ENCODE results near the gene ZBTB20.

Gene ZBTB20

DNA sequence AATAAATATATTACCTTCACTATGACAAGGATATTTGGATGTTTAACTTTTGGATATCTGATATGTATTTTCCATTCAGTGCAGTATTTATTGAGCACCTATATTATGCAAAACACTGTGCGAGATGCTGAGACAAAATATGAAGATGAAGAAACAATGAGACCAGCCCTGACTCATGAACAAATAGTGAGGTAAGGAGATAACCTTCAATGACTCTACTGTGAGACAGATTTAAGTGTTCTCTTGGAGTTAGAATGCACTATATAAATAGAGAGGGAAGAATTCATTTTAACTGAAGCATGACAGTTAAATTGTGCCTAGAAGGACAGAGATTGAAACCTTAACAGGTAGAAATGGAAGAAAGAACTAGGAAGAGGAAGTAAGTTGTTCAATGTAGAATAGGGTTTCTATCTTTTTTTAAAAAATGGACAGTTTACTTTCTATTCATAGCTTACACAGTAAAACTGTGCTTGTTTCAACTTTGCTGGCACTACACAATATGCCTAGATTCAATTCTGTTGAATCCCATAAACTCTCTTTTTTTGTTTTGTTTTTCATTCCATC, 124.2 kb downstream of the ZBTB20 start:
- Histone ChIP-seq H4K20me1 (ENCODE audit: insufficient read depth, low read length) (no peaks in the 10 kb centered on the region), H3F3A (ENCODE audit: insufficient read depth, low read length) (no peaks in the 10 kb centered on the region), H3K4me3 (ENCODE audit: low read length) (no peak overlapping the region), H3K27me3 (replicated peaks; ENCODE audit: insufficient read depth, low read length) (no peaks in the 10 kb centered on the region), H3K36me3 (replicated peaks; ENCODE audit: insufficient read depth, low read length) (no peaks in the 10 kb centered on the region), H3K4me2 (ENCODE audit: low read depth, low read length) (no peak overlapping the region), H3K27ac (ENCODE audit: low read length) (no peak overlapping the region), H3K79me2 (ENCODE audit: low read length) (no peaks in the 10 kb centered on the region), H3K9me3 (replicated peaks; ENCODE audit: insufficient read depth, low read length) (no peaks in the 10 kb centered on the region), H3K9me2 (replicated peaks; ENCODE audit: insufficient read depth, low read length) (no peaks in the 10 kb centered on the region), H3K9ac (ENCODE audit: low read length) (no peak overlapping the region), H2AFZ (ENCODE audit: low read length) (no peak overlapping the region), H3K4me1 (ENCODE audit: low read length) (no peaks in the 10 kb centered on the region)
- TF ChIP-seq EZH2phosphoT487 (IDR thresholded peaks at IDR 0.05; ENCODE audit: low read length) (no peak), EZH2 (optimal IDR thresholded peaks at IDR 0.05; ENCODE audit: low read depth, low read length) (no peak)
- TF ChIP-seq, protein P1, sequence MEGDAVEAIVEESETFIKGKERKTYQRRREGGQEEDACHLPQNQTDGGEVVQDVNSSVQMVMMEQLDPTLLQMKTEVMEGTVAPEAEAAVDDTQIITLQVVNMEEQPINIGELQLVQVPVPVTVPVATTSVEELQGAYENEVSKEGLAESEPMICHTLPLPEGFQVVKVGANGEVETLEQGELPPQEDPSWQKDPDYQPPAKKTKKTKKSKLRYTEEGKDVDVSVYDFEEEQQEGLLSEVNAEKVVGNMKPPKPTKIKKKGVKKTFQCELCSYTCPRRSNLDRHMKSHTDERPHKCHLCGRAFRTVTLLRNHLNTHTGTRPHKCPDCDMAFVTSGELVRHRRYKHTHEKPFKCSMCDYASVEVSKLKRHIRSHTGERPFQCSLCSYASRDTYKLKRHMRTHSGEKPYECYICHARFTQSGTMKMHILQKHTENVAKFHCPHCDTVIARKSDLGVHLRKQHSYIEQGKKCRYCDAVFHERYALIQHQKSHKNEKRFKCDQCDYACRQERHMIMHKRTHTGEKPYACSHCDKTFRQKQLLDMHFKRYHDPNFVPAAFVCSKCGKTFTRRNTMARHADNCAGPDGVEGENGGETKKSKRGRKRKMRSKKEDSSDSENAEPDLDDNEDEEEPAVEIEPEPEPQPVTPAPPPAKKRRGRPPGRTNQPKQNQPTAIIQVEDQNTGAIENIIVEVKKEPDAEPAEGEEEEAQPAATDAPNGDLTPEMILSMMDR (IDR thresholded peaks at IDR 0.05; ENCODE audit: low read length), result no peak
- no peak for DNase-seq

DNA sequence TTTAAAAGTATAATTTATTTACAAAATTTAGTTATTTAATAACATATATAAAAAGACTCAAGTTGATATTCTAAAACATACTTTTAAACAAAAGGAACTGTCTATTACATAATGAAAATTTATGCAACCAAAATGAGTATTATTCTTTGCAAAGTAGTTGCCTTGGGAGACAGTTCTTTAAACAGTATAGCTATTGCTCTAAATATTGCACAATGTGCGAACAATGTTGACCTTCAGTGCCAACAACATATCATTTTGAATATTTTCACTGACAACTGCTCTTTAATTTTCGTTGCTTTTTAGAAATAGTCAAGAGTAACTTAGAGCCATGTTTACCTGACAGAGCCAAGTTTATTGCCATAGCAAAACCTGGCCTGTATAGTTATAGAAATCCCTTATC, 124.9 kb downstream of the ZBTB20 start:
- no peaks in the 10 kb centered on the region for H3F3A ChIP-seq (ENCODE audit: insufficient read depth, low read length)
- no peaks in the 10 kb centered on the region for H3K9me2 ChIP-seq (replicated peaks; ENCODE audit: insufficient read depth, low read length)
- no peaks in the 10 kb centered on the region for H3K79me2 ChIP-seq (ENCODE audit: low read length)
- no peaks in the 10 kb centered on the region for H3K36me3 ChIP-seq (replicated peaks; ENCODE audit: insufficient read depth, low read length)
- H3K4me3 ChIP-seq (ENCODE audit: low read length), result no peak overlapping the region
- no peaks in the 10 kb centered on the region for H4K20me1 ChIP-seq (ENCODE audit: insufficient read depth, low read length)
- no peak for DNase-seq
- H3K27ac ChIP-seq (ENCODE audit: low read length), result no peak overlapping the region
- H3K9ac ChIP-seq (ENCODE audit: low read length), result no peak overlapping the region
- no peaks in the 10 kb centered on the region for H3K27me3 ChIP-seq (replicated peaks; ENCODE audit: insufficient read depth, low read length)
- TF ChIP-seq, protein P1 (IDR thresholded peaks at IDR 0.05; ENCODE audit: low read length), result no peak
- no peak for TF ChIP-seq EZH2phosphoT487 (IDR thresholded peaks at IDR 0.05; ENCODE audit: low read length)
- no peak for TF ChIP-seq EZH2 (optimal IDR thresholded peaks at IDR 0.05; ENCODE audit: low read depth, low read length)
- H3K9me3 ChIP-seq (replicated peaks; ENCODE audit: insufficient read depth, low read length), result no peaks in the 10 kb centered on the region
- no peak overlapping the region for H2AFZ ChIP-seq (ENCODE audit: low read length)
- no peaks in the 10 kb centered on the region for H3K4me1 ChIP-seq (ENCODE audit: low read length)
- H3K4me2 ChIP-seq (ENCODE audit: low read depth, low read length), result no peak overlapping the region

DNA sequence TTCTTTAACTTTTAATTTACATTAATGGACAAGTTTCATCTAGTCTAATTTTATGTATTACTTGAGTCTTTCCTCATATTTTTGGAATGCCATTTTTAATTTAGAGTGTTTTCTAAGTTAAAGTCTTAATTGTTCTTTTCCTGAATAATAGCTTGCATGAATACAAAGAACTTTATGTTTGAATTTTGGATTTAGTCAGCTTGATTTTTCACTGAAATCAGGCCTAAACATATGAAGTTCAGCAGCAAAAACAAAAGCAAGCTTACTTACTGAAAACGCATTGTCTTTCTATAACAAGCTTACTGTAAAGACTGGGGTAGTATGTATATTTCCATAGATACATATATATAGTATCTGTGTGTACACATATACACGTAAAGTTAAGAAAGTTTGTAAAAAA, 126.0 kb downstream of the ZBTB20 start:
- H3K36me3 ChIP-seq (replicated peaks; ENCODE audit: insufficient read depth, low read length), result no peaks in the 10 kb centered on the region
- no peak for DNase-seq
- TF ChIP-seq, protein P1 (IDR thresholded peaks at IDR 0.05; ENCODE audit: low read length), result no peak
- TF ChIP-seq EZH2phosphoT487 (IDR thresholded peaks at IDR 0.05; ENCODE audit: low read length) (no peak), EZH2 (optimal IDR thresholded peaks at IDR 0.05; ENCODE audit: low read depth, low read length) (no peak)
- no peaks in the 10 kb centered on the region for H4K20me1 ChIP-seq (ENCODE audit: insufficient read depth, low read length)
- no peak overlapping the region for H2AFZ ChIP-seq (ENCODE audit: low read length)
- H3K27ac ChIP-seq (ENCODE audit: low read length), result no peak overlapping the region
- H3K9me2 ChIP-seq (replicated peaks; ENCODE audit: insufficient read depth, low read length), result no peaks in the 10 kb centered on the region
- H3K4me1 ChIP-seq (ENCODE audit: low read length), result no peaks in the 10 kb centered on the region
- no peaks in the 10 kb centered on the region for H3K9me3 ChIP-seq (replicated peaks; ENCODE audit: insufficient read depth, low read length)
- H3K4me3 ChIP-seq (ENCODE audit: low read length), result no peak overlapping the region
- H3K4me2 ChIP-seq (ENCODE audit: low read depth, low read length), result no peak overlapping the region
- H3K79me2 ChIP-seq (ENCODE audit: low read length), result no peaks in the 10 kb centered on the region
- H3K27me3 ChIP-seq (replicated peaks; ENCODE audit: insufficient read depth, low read length), result no peaks in the 10 kb centered on the region
- no peaks in the 10 kb centered on the region for H3F3A ChIP-seq (ENCODE audit: insufficient read depth, low read length)
- no peak overlapping the region for H3K9ac ChIP-seq (ENCODE audit: low read length)

All from MM.1S (cell line).